ENCODE results near the gene TNRC6C. TPM values are rescaled to one million over a fixed set of nuclear protein-coding genes. Genes with fewer than 3 reads are reported as not detected.

TNRC6C gene
- total RNA-seq, 4 donors from 2014 or later, result 4.7 to 9.0 (median 7.6) TPM

GRCh38 chr17:78129351-78130089 is 171.0 kb downstream of the TNRC6C start:
- in situ Hi-C loops (cut with MboI; ENCODE audit: low sequenced_read_pairs in 4 of 4) (no loop called here), intact Hi-C loops (cut with DNase I; ENCODE audit: low total_unique reads) (no loop called here)
- H3K27me3 ChIP-seq, result peaks cover 20 to 47% (median 40%) of the 10 kb centered on the region in 3 donors
- H3K27ac ChIP-seq, result peak overlapping the region in 1 of 4 donors; percentile 51
- DNase-seq (no peak), ATAC-seq (no peak)
- H3K4me3 ChIP-seq, result no peak overlapping the region
- no peaks in the 10 kb centered on the region for H3K9me3 ChIP-seq
- no peak for TF ChIP-seq CTCF (IDR thresholded peaks at IDR 0.05 in 4 of 5, conservative IDR thresholded peaks at IDR 0.05 in 1 of 5)
- no peak for TF ChIP-seq POLR2A (IDR thresholded peaks at IDR 0.05)
- peaks cover 5 to 31% of the 10 kb centered on the region in 2 donors for H3K4me1 ChIP-seq
- H3K36me3 ChIP-seq, result no peaks in the 10 kb centered on the region

- DNase-seq (no peak), ATAC-seq (no peak)
- peaks cover 5 to 31% of the 10 kb centered on the region in 2 donors for H3K4me1 ChIP-seq
- peaks cover 20 to 47% (median 40%) of the 10 kb centered on the region in 3 donors for H3K27me3 ChIP-seq
- intact Hi-C loops (cut with DNase I; ENCODE audit: low total_unique reads) (no loop called here), in situ Hi-C loops (cut with MboI; ENCODE audit: low sequenced_read_pairs in 4 of 4) (no loop called here)
- H3K36me3 ChIP-seq, result no peaks in the 10 kb centered on the region
- no peak overlapping the region for H3K27ac ChIP-seq
- no peaks in the 10 kb centered on the region for H3K9me3 ChIP-seq
- H3K4me3 ChIP-seq, result no peak overlapping the region
- TF ChIP-seq CTCF (IDR thresholded peaks at IDR 0.05 in 4 of 5, conservative IDR thresholded peaks at IDR 0.05 in 1 of 5), result no peak
- no peak for TF ChIP-seq POLR2A (IDR thresholded peaks at IDR 0.05)
Observed at GRCh38 chr17:78130090-78130436, 171.6 kb downstream of the TNRC6C start.

GRCh38 chr17:78130437-78131101 is 172.1 kb downstream of the TNRC6C start, which contains the start of gene TMC8:
Gene TMC8 (plus strand): TSS chr17:78130771. CDS start chr17:78131589, 818 bp downstream.
- H3K9me3 ChIP-seq, result no peaks in the 10 kb centered on the region
- intact Hi-C loops (cut with DNase I; ENCODE audit: low total_unique reads), result no loop called here
- DNase-seq (no peak), ATAC-seq (no peak)
- H3K4me1 ChIP-seq, result peaks cover 5 to 31% of the 10 kb centered on the region in 2 donors
- in situ Hi-C loops (cut with MboI; ENCODE audit: low sequenced_read_pairs in 4 of 4), result no loop called here
- H3K36me3 ChIP-seq, result no peaks in the 10 kb centered on the region
- H3K27ac ChIP-seq, result no peak within 1 kb of the TSS
- H3K27me3 ChIP-seq, result peaks cover 20 to 47% (median 40%) of the 10 kb centered on the region in 3 donors
- peak within 1 kb of the TSS in 1 of 4 donors; percentile 22 for H3K4me3 ChIP-seq
- TF ChIP-seq CTCF (IDR thresholded peaks at IDR 0.05 in 4 of 5, conservative IDR thresholded peaks at IDR 0.05 in 1 of 5), result no peak
- peak in 1 of 2 donors; percentile 14 for TF ChIP-seq POLR2A (IDR thresholded peaks at IDR 0.05)

- peak overlapping the region in 1 of 4 donors; percentile 22 for H3K4me3 ChIP-seq
- DNase-seq (no peak), ATAC-seq (no peak)
- intact Hi-C loops (cut with DNase I; ENCODE audit: low total_unique reads) (no loop called here), in situ Hi-C loops (cut with MboI; ENCODE audit: low sequenced_read_pairs in 4 of 4) (no loop called here)
- no peak for TF ChIP-seq CTCF (IDR thresholded peaks at IDR 0.05 in 4 of 5, conservative IDR thresholded peaks at IDR 0.05 in 1 of 5)
- TF ChIP-seq POLR2A (IDR thresholded peaks at IDR 0.05), result no peak
- no peaks in the 10 kb centered on the region for H3K36me3 ChIP-seq
- peaks cover 20 to 47% (median 40%) of the 10 kb centered on the region in 3 donors for H3K27me3 ChIP-seq
- peaks cover 5 to 28% of the 10 kb centered on the region in 2 donors for H3K4me1 ChIP-seq
- H3K9me3 ChIP-seq, result no peaks in the 10 kb centered on the region
- H3K27ac ChIP-seq, result no peak overlapping the region
Observed at GRCh38 chr17:78131172-78132083, 172.9 kb downstream of the TNRC6C start.
